WTC11 (cell line): ENCODE results near the gene TMEM179. TPM values are rescaled to one million over a fixed set of nuclear protein-coding genes. Genes with fewer than 3 reads are reported as not detected.

Source experiments
- ATAC-seq: fragments of 200-7000 bp; cut with Tn5 transposase; 2 replicates; pipeline ENCODE4 v1.10.0; 2021; ENCODE audit warnings: mild to moderate bottlenecking, moderate library complexity
- CTCF ChIA-PET: fragments of 300-600 bp; sonication (Branson Sonifier 250); formaldehyde crosslinking; loops from one replicate; lab custom pipeline; 2021; ENCODE audit warnings: antibody characterized with exemption; lab: Charles Lee
- POLR2A ChIA-PET: fragments of 350-600 bp; sonication (Branson Sonifier 250); formaldehyde crosslinking; loops from one replicate; lab custom pipeline; 2021; ENCODE audit warnings: antibody characterized with exemption; lab: Charles Lee
- DNase-seq: peaks from one replicate; pipeline ENCODE4 v3.0.0; 2021; ENCODE audit warnings: low spot score
- H3K27ac Mint-ChIP-seq: 2 replicates; pipeline ENCODE4 v1.8.0; 2021; ENCODE audit warnings: mixed read lengths
- H3K27me3 Mint-ChIP-seq: 2 replicates; pipeline ENCODE4 v1.8.0; 2021; ENCODE audit warnings: low read depth, mild to moderate bottlenecking, moderate library complexity, mixed read lengths
- H3K36me3 Mint-ChIP-seq: 2 replicates; pipeline ENCODE4 v1.8.0; 2021; ENCODE audit warnings: mixed read lengths
- H3K4me1 Mint-ChIP-seq: 2 replicates; pipeline ENCODE4 v1.8.0; 2022; ENCODE audit warnings: mixed read lengths
- H3K4me3 Mint-ChIP-seq: 2 replicates; pipeline ENCODE4 v1.8.0; 2021; ENCODE audit warnings: mild to moderate bottlenecking, moderate library complexity, mixed read lengths
- H3K9me3 Mint-ChIP-seq: 2 replicates; pipeline ENCODE4 v1.8.0; 2021; ENCODE audit warnings: mixed read lengths
- FOXK1 ChIP-seq: sonication (generic); formaldehyde crosslinking; IDR thresholded peaks from 2 replicates; pipeline ENCODE4 v1.8.0; 2022; ENCODE audit warnings: mild to moderate bottlenecking, moderate library complexity, missing genetic modification reagents
- NFATC4 ChIP-seq: fragments of 250-450 bp; sonication (Bioruptor Pico); IDR thresholded peaks from 2 replicates; pipeline ENCODE4 v1.9.0; 2021; ENCODE audit warnings: mild to moderate bottlenecking
- SMAD3 ChIP-seq: sonication (generic); formaldehyde crosslinking; IDR thresholded peaks from 2 replicates; pipeline ENCODE4 v1.8.0; 2022; ENCODE audit warnings: missing genetic modification reagents, mild to moderate bottlenecking, borderline replicate concordance
- TEAD1 ChIP-seq: sonication (generic); formaldehyde crosslinking; IDR thresholded peaks from 2 replicates; pipeline ENCODE4 v1.8.0; 2022; ENCODE audit warnings: mild to moderate bottlenecking, missing genetic modification reagents
- total RNA-seq: library from RNA; stranded (reverse); gene quantifications from 3 replicates; pipeline ENCODE4 v1.2.3, GENCODE V29; 2021
- TF ChIP-seq, protein P1 (sequence below): fragments of 250-450 bp; sonication (Bioruptor Pico); IDR thresholded peaks from 2 replicates; pipeline ENCODE4 v1.9.0; 2021; ENCODE audit warnings: mild to moderate bottlenecking, borderline replicate concordance
- TF ChIP-seq, protein P2 (sequence below): fragments of 250-450 bp; sonication (Bioruptor Pico); conservative IDR thresholded peaks from 2 replicates; pipeline ENCODE4 v1.9.0; 2021; ENCODE audit warnings: mild to moderate bottlenecking
- TF ChIP-seq, protein P3 (sequence below): sonication (generic); formaldehyde crosslinking; IDR thresholded peaks from 2 replicates; pipeline ENCODE4 v1.8.0; 2022; ENCODE audit warnings: mild to moderate bottlenecking, missing genetic modification reagents
- TF ChIP-seq, protein P4 (sequence below): sonication (generic); formaldehyde crosslinking; IDR thresholded peaks from 2 replicates; pipeline ENCODE4 v1.8.1; 2023; ENCODE audit warnings: mild to moderate bottlenecking, missing genetic modification reagents, borderline replicate concordance
- TF ChIP-seq, protein P5 (sequence below): fragments of 250-450 bp; sonication (Bioruptor Pico); IDR thresholded peaks from 2 replicates; pipeline ENCODE4 v1.8.0; 2021; ENCODE audit warnings: mild to moderate bottlenecking
- TF ChIP-seq, protein P6 (sequence below): sonication (generic); formaldehyde crosslinking; IDR thresholded peaks from 2 replicates; pipeline ENCODE4 v1.8.1; 2022; ENCODE audit warnings: low read depth, mild to moderate bottlenecking, moderate library complexity, missing genetic modification reagents, borderline replicate concordance

TMEM179 gene
- total RNA-seq, 1 experiment from 2014 or later = 2.4 TPM

DNA sequence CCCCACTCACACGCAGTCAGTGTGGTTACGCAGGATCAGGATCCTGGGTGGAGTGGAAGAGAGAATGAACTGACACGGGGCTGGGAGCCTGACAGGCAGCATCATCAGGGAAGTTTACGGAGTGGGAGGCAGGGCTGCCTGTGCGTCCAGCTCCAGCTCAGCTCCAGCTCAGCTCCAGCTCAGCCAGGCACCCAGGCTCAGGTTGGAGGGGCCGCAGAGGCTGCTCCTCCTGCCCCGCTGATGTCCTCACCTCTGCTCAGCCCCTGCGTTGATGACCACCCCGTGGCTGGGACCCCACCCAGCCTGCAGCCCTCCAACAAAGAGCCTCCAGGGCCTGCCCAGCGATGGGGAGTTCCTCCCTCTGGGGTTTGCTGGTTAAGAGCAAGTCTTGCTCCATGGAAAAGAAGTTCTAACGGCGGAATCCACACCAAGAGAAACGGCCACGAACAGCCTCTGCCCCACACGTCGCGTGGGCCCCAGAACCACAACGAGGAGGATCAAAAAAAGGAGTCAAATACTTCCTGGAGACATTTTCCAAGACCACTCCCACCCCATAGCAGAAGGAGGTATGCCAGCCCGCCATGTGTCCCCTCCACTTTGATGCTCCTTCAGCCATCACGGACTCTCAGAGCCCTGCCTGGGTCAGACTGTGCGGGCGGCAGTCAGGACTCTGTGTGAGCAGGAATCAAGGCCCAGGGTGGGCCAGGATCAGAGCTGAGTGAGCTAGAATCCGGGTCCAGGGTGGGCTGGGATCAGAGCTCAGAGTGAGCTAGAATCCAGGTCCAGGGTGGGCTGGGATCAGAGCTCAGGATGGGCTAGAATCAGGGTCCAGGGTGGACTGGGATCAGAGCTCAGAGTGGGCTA, 42.7 kb downstream of the TMEM179 start (continued):
- TF ChIP-seq, protein P1, sequence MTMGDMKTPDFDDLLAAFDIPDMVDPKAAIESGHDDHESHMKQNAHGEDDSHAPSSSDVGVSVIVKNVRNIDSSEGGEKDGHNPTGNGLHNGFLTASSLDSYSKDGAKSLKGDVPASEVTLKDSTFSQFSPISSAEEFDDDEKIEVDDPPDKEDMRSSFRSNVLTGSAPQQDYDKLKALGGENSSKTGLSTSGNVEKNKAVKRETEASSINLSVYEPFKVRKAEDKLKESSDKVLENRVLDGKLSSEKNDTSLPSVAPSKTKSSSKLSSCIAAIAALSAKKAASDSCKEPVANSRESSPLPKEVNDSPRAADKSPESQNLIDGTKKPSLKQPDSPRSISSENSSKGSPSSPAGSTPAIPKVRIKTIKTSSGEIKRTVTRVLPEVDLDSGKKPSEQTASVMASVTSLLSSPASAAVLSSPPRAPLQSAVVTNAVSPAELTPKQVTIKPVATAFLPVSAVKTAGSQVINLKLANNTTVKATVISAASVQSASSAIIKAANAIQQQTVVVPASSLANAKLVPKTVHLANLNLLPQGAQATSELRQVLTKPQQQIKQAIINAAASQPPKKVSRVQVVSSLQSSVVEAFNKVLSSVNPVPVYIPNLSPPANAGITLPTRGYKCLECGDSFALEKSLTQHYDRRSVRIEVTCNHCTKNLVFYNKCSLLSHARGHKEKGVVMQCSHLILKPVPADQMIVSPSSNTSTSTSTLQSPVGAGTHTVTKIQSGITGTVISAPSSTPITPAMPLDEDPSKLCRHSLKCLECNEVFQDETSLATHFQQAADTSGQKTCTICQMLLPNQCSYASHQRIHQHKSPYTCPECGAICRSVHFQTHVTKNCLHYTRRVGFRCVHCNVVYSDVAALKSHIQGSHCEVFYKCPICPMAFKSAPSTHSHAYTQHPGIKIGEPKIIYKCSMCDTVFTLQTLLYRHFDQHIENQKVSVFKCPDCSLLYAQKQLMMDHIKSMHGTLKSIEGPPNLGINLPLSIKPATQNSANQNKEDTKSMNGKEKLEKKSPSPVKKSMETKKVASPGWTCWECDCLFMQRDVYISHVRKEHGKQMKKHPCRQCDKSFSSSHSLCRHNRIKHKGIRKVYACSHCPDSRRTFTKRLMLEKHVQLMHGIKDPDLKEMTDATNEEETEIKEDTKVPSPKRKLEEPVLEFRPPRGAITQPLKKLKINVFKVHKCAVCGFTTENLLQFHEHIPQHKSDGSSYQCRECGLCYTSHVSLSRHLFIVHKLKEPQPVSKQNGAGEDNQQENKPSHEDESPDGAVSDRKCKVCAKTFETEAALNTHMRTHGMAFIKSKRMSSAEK = no peak
- TF ChIP-seq, protein P2, sequence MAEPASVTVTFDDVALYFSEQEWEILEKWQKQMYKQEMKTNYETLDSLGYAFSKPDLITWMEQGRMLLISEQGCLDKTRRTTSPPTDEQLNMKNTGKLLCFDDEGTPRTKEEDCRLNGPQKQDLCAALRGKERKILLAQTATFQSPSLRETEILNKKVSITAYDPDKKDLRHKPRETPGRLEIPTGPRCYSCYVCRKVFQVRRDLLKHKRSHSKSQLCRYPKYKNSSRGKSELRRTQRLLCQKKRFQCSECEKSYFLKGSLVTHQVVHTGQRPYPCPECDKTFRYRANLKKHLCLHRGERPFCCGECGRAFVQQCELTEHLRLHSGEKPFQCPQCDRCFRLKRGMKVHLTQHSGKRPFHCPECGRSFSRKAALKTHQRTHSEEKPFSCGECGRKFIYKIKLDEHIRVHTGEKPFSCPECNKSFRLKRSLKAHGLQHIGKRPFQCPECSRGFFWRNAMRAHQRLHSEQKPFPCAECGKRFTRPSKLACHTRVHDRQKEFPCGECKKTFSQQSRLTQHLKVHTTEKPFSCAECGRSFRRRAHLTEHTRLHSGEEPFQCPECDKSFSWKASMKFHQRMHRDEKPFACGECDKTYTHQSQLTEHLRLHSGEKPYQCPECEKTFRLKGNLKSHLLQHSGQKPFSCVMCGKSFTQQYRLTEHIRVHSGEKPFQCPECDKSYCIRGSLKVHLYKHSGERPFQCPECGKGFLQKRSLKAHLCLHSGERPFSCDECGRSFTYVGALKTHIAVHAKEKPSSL = no peak

DNA sequence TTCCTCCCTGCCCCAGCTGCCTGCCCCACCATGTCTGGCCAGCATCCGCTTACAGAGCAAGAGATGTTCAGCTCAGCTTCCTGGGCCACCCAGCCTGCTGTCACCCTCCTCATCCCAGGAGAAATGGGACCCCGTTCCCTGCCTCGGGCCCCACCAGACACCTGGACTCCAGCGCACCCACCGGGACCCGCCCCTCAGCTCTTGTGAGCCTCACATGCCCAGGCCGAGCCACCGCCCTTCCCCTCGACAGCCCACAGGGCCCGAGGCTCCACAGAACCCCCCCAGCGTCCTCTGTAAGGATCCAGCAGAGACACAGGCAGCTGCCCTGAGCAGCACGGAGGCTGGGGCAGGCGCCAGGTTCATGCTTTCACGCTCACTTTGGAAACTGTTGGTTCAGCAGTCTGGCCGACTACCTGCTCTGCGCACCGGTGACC, 43.4 kb downstream of the TMEM179 start:
- no peak for DNase-seq
- H3K4me3 Mint-ChIP-seq = no peak overlapping the region
- no peaks in the 10 kb centered on the region for H3K27me3 Mint-ChIP-seq
- CTCF ChIA-PET = interaction anchor here (0.9 to 1.3 kb wide), 2 partner anchors 88 to 483 kb away, joined by 3 read pairs; no protein-coding TSS in a partner anchor
- peaks cover 3% of the 10 kb centered on the region; the same call in 1 of the 2 replicates for H3K4me1 Mint-ChIP-seq
- TF ChIP-seq, protein P3, sequence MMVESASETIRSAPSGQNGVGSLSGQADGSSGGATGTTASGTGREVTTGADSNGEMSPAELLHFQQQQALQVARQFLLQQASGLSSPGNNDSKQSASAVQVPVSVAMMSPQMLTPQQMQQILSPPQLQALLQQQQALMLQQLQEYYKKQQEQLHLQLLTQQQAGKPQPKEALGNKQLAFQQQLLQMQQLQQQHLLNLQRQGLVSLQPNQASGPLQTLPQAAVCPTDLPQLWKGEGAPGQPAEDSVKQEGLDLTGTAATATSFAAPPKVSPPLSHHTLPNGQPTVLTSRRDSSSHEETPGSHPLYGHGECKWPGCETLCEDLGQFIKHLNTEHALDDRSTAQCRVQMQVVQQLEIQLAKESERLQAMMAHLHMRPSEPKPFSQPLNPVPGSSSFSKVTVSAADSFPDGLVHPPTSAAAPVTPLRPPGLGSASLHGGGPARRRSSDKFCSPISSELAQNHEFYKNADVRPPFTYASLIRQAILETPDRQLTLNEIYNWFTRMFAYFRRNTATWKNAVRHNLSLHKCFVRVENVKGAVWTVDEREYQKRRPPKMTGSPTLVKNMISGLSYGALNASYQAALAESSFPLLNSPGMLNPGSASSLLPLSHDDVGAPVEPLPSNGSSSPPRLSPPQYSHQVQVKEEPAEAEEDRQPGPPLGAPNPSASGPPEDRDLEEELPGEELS = no peak
- TF ChIP-seq FOXK1 (no peak), SMAD3 (CRISPR knock-in tag) (no peak)
- TF ChIP-seq, protein P4, sequence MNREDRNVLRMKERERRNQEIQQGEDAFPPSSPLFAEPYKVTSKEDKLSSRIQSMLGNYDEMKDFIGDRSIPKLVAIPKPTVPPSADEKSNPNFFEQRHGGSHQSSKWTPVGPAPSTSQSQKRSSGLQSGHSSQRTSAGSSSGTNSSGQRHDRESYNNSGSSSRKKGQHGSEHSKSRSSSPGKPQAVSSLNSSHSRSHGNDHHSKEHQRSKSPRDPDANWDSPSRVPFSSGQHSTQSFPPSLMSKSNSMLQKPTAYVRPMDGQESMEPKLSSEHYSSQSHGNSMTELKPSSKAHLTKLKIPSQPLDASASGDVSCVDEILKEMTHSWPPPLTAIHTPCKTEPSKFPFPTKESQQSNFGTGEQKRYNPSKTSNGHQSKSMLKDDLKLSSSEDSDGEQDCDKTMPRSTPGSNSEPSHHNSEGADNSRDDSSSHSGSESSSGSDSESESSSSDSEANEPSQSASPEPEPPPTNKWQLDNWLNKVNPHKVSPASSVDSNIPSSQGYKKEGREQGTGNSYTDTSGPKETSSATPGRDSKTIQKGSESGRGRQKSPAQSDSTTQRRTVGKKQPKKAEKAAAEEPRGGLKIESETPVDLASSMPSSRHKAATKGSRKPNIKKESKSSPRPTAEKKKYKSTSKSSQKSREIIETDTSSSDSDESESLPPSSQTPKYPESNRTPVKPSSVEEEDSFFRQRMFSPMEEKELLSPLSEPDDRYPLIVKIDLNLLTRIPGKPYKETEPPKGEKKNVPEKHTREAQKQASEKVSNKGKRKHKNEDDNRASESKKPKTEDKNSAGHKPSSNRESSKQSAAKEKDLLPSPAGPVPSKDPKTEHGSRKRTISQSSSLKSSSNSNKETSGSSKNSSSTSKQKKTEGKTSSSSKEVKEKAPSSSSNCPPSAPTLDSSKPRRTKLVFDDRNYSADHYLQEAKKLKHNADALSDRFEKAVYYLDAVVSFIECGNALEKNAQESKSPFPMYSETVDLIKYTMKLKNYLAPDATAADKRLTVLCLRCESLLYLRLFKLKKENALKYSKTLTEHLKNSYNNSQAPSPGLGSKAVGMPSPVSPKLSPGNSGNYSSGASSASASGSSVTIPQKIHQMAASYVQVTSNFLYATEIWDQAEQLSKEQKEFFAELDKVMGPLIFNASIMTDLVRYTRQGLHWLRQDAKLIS (CRISPR knock-in tag) = no peak
- ATAC-seq = no peak
- no peak overlapping the region; the same call in 1 of the 2 replicates for H3K27ac Mint-ChIP-seq
- no peaks in the 10 kb centered on the region for H3K36me3 Mint-ChIP-seq
- POLR2A ChIA-PET = no interaction called here
- H3K9me3 Mint-ChIP-seq = no peaks in the 10 kb centered on the region

DNA sequence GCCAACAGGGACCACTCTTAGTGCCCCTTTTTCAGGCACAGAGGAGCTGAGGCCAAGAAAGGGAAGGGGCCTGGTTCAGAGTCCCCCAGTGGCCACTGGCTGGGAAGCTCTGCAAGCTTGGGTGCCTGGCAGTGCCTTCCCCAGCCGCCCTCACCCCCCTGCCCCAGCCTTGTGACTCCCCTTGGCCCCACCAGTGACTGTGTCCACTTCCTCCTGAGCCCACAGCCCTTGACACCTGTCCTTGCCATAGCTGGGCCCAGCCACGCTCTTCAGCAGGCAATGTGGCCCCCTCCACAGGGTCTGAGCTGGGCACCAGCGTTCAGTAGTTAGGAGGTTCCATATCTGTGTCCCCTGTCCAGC, 44.0 kb downstream of the TMEM179 start:
- Mint-ChIP-seq H3K36me3 (no peaks in the 10 kb centered on the region), H3K27me3 (no peaks in the 10 kb centered on the region), H3K4me1 (peaks cover 3% of the 10 kb centered on the region; the same call in 1 of the 2 replicates), H3K4me3 (no peak overlapping the region), H3K27ac (no peak overlapping the region), H3K9me3 (no peaks in the 10 kb centered on the region)
- DNase-seq (no peak), ATAC-seq (no peak)
- ChIA-PET CTCF (interaction anchor here (0.9 to 1.3 kb wide), 3 partner anchors 87 to 483 kb away, joined by 3 read pairs; no protein-coding TSS in a partner anchor), POLR2A (no interaction called here)
- TF ChIP-seq, protein P5, sequence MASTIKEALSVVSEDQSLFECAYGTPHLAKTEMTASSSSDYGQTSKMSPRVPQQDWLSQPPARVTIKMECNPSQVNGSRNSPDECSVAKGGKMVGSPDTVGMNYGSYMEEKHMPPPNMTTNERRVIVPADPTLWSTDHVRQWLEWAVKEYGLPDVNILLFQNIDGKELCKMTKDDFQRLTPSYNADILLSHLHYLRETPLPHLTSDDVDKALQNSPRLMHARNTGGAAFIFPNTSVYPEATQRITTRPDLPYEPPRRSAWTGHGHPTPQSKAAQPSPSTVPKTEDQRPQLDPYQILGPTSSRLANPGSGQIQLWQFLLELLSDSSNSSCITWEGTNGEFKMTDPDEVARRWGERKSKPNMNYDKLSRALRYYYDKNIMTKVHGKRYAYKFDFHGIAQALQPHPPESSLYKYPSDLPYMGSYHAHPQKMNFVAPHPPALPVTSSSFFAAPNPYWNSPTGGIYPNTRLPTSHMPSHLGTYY (CRISPR knock-in tag) = no peak
- TF ChIP-seq NFATC4 (CRISPR knock-in tag) = no peak
- TF ChIP-seq, protein P6, sequence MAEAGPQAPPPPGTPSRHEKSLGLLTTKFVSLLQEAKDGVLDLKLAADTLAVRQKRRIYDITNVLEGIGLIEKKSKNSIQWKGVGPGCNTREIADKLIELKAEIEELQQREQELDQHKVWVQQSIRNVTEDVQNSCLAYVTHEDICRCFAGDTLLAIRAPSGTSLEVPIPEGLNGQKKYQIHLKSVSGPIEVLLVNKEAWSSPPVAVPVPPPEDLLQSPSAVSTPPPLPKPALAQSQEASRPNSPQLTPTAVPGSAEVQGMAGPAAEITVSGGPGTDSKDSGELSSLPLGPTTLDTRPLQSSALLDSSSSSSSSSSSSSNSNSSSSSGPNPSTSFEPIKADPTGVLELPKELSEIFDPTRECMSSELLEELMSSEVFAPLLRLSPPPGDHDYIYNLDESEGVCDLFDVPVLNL (CRISPR knock-in tag) = no peak
- TF ChIP-seq TEAD1 (CRISPR knock-in tag) = no peak
- TF ChIP-seq, protein P3 = no peak
